ENCODE measurements around the gene UROC1.

- no peak for TF ChIP-seq POLR2A (IDR thresholded peaks at IDR 0.05; ENCODE audit: low read depth, low read length)
- TF ChIP-seq SPI1 (IDR thresholded peaks at IDR 0.05; ENCODE audit: low read depth, low read length): no peak
- no peak for TF ChIP-seq POLR2AphosphoS5 (IDR thresholded peaks at IDR 0.05; ENCODE audit: low read depth, low read length)
- TF ChIP-seq TAF1 (IDR thresholded peaks at IDR 0.05; ENCODE audit: low read depth, low read length): no peak
- no peak for TF ChIP-seq POU2F2 (IDR thresholded peaks at IDR 0.05; ENCODE audit: low read depth, low read length)
These were observed 60.7 kb downstream of the UROC1 start for GRCh38 chr3:126456766-126457388.

Data from GM12891 (cell line).